RWPE2 (cell line): Measurements from ENCODE around the gene HS3ST4.

Experiments
- ATAC-seq: fragments of 200-7000 bp; cut with Tn5 transposase; 3 replicates; pipeline ENCODE4 v1.9.1; 2021; ENCODE audit warnings: low read depth
- DNase-seq: peaks from one replicate; pipeline ENCODE4 v3.0.0-alpha.2; 2020; ENCODE audit warnings: low spot score
- H3K27ac ChIP-seq: fragments of 450-650 bp; 2 replicates; pipeline ENCODE4 v1.5.1; 2017; ENCODE audit warnings: mild to moderate bottlenecking; ENCODE audit not compliant: poor library complexity, severe bottlenecking
- H3K27me3 ChIP-seq: fragments of 250-450 bp; sonication (Bioruptor Pico); 2 replicates; pipeline ENCODE4 v1.5.1; 2021; ENCODE audit warnings: mild to moderate bottlenecking, moderate library complexity; ENCODE audit not compliant: insufficient read depth, poor library complexity, severe bottlenecking
- H3K36me3 ChIP-seq: fragments of 250-450 bp; sonication (Bioruptor Pico); 2 replicates; pipeline ENCODE4 v1.5.1; 2020; ENCODE audit warnings: low read depth, mild to moderate bottlenecking, moderate library complexity
- H3K4me1 ChIP-seq: fragments of 250-450 bp; sonication (Bioruptor Pico); 2 replicates; pipeline ENCODE4 v1.5.1; 2021; ENCODE audit warnings: mild to moderate bottlenecking, moderate library complexity; ENCODE audit not compliant: insufficient read depth, poor library complexity, severe bottlenecking
- H3K4me3 ChIP-seq: fragments of 250-450 bp; sonication (Bioruptor Pico); 2 replicates; pipeline ENCODE4 v1.5.1; 2021; ENCODE audit warnings: mild to moderate bottlenecking, moderate library complexity; ENCODE audit not compliant: severe bottlenecking
- H3K9me3 ChIP-seq: fragments of 250-450 bp; sonication (Bioruptor Pico); 2 replicates; pipeline ENCODE4 v1.5.1; 2021; ENCODE audit warnings: mild to moderate bottlenecking, moderate library complexity; ENCODE audit not compliant: severe bottlenecking
- CTCF ChIP-seq: fragments of 450-650 bp; IDR thresholded peaks from one replicate; pipeline ENCODE4 v1.5.1; 2017; ENCODE audit warnings: mild to moderate bottlenecking, moderate library complexity; ENCODE audit not compliant: poor library complexity, severe bottlenecking

The HS3ST4 gene

GRCh38 chr16:25729188-25729915, 37.6 kb downstream of the HS3ST4 start:
- TF ChIP-seq CTCF = no peak
- Histone ChIP-seq H3K9me3 (no peaks in the 10 kb centered on the region), H3K27ac (no peak overlapping the region), H3K4me1 (no peaks in the 10 kb centered on the region), H3K36me3 (no peaks in the 10 kb centered on the region), H3K27me3 (no peaks in the 10 kb centered on the region), H3K4me3 (no peak overlapping the region)
- DNase-seq (no peak), ATAC-seq (no peak)

- no peak for ATAC-seq
- Histone ChIP-seq H3K27me3 (no peaks in the 10 kb centered on the region), H3K4me3 (no peak overlapping the region)
These were observed 38.6 kb downstream of the HS3ST4 start for GRCh38 chr16:25730396-25730795.

GRCh38 chr16:25734430-25735385, 42.9 kb downstream of the HS3ST4 start:
- no peaks in the 10 kb centered on the region for H3K27me3 ChIP-seq
- DNase-seq (no peak), ATAC-seq (no peak)
- no peak for TF ChIP-seq CTCF
- H3K4me1 ChIP-seq = no peaks in the 10 kb centered on the region
- H3K4me3 ChIP-seq = no peak overlapping the region
- H3K27ac ChIP-seq = no peak overlapping the region
- H3K9me3 ChIP-seq = peaks cover 2% of the 10 kb centered on the region
- H3K36me3 ChIP-seq = no peaks in the 10 kb centered on the region

More at GRCh38 chr16:25730396-25730795, 38.6 kb downstream of the HS3ST4 start:
- DNase-seq = no peak
- Histone ChIP-seq H3K27ac (no peak overlapping the region), H3K9me3 (no peaks in the 10 kb centered on the region), H3K4me1 (no peaks in the 10 kb centered on the region), H3K36me3 (no peaks in the 10 kb centered on the region)
- no peak for TF ChIP-seq CTCF

- no peak overlapping the region for H3K27ac ChIP-seq
- no peak overlapping the region for H3K4me3 ChIP-seq
- H3K36me3 ChIP-seq = no peaks in the 10 kb centered on the region
- no peak for DNase-seq
- H3K4me1 ChIP-seq = no peaks in the 10 kb centered on the region
- ATAC-seq = no peak
- peaks cover 2% of the 10 kb centered on the region for H3K9me3 ChIP-seq
- no peaks in the 10 kb centered on the region for H3K27me3 ChIP-seq
- TF ChIP-seq CTCF = no peak
These were observed 43.9 kb downstream of the HS3ST4 start for GRCh38 chr16:25735645-25736044.
